Thoracic aorta (tissue), 2 donors: ENCODE measurements around the gene CTLA4. TPM values are rescaled to one million over a fixed set of nuclear protein-coding genes. Genes with fewer than 3 reads are reported as not detected.

ENCODE experiments used
- ATAC-seq: fragments of 150-250 bp; one replicate; pipeline ENCODE4 v1.8.0; 2017; ENCODE audit warnings: low read depth; ENCODE audit not compliant: insufficient number of reproducible peaks, low FRiP score
- DNase-seq: peaks from one replicate; pipeline ENCODE4 v3.0.0-alpha.2; 2020; ENCODE audit warnings: low spot score
- H3K27ac ChIP-seq, 2 donors: fragments of 200-600 bp; sonication (generic); 1 replicate in 1 of 2; 2 replicates in 1 of 2; pipeline ENCODE4 v1.5.1; 2016; ENCODE audit warnings: mild to moderate bottlenecking in 2 of 2, moderate library complexity in 2 of 2
- H3K27me3 ChIP-seq: fragments of 200-600 bp; sonication (generic); replicated peaks from 2 replicates; pipeline ENCODE4 v1.6.0; 2016; ENCODE audit warnings: mild to moderate bottlenecking; ENCODE audit not compliant: insufficient read depth
- H3K36me3 ChIP-seq: fragments of 200-600 bp; sonication (generic); one replicate; pipeline ENCODE4 v1.5.1; 2016
- H3K4me1 ChIP-seq, 2 donors: fragments of 200-600 bp; sonication (generic); 1 replicate in 1 of 2; 2 replicates in 1 of 2; pipeline versions ENCODE4 v1.5.1 to v1.6.0; 2016; ENCODE audit warnings: low read depth in 2 of 2, mild to moderate bottlenecking in 1 of 2; ENCODE audit not compliant: control insufficient read depth in 1 of 2
- H3K4me3 ChIP-seq: fragments of 200-600 bp; sonication (generic); 2 replicates; pipeline ENCODE4 v1.5.1; 2016; ENCODE audit warnings: mild to moderate bottlenecking
- H3K9me3 ChIP-seq: fragments of 200-600 bp; sonication (generic); 2 replicates; pipeline ENCODE4 v1.5.1; 2016
- total RNA-seq, 2 donors: library from RNA; depleted of rRNA; stranded (reverse); fragments of >200 nt; gene quantifications; one replicate each; pipeline versions ENCODE4 v1.1.0 to v1.2.3, GENCODE V29; 2016
- TF ChIP-seq, protein P1 (sequence below): fragments of 200-600 bp; sonication (generic); IDR thresholded peaks from one replicate; pipeline ENCODE4 v1.5.1; 2019; ENCODE audit warnings: antibody characterized with exemption

Gene CTLA4
- total RNA-seq, 2 donors from 2014 or later: 1.4 TPM; not detected in 1

DNA sequence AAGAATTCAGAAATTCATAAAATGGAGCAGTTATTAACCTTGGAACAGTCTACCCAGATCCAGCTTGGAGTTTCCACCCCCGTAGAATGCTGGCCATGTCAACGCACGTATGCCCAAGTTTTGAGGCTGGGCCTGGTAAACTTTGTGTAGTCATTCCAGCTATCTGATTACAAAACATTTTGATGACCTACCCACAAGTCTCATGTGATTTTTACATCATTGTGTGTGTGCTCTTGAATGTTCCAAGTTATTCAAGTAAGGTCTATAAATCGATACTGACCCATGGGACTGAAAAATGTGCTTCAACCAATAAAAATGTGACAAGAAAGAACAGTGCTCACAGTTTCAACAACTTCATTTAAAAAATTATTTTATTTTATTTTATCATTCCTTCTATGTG is 36.5 kb downstream of the CTLA4 start:
- ATAC-seq: no peak

DNA sequence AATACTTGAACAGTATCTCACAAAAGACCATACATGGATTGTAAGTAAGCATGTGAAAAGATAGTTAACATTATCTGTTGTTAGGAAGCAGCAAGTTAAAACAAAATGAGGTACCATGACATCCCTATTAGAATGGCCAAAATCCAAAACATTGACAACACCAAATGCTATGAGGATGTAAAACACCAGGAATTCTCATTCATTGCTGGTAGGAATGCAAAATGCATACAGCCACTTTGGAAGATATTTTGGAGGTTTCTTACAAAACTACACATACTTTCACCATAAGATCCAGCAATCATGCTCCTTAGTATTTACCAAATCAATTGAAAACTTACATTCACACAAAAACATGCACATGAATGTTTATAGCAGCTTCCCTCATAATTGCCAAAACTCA is 38.1 kb downstream of the CTLA4 start:
- no peak for ATAC-seq
- Histone ChIP-seq H3K9me3 (peaks cover 9% of the 10 kb centered on the region), H3K27me3 (no peaks in the 10 kb centered on the region)

More for the DNA sequence above, 36.5 kb downstream of the CTLA4 start:
- no peak for DNase-seq
- no peak overlapping the region for H3K4me3 ChIP-seq
- no peaks in the 10 kb centered on the region for H3K27me3 ChIP-seq
- H3K9me3 ChIP-seq: peaks cover 9% of the 10 kb centered on the region
- no peak overlapping the region for H3K27ac ChIP-seq
- TF ChIP-seq, protein P1, sequence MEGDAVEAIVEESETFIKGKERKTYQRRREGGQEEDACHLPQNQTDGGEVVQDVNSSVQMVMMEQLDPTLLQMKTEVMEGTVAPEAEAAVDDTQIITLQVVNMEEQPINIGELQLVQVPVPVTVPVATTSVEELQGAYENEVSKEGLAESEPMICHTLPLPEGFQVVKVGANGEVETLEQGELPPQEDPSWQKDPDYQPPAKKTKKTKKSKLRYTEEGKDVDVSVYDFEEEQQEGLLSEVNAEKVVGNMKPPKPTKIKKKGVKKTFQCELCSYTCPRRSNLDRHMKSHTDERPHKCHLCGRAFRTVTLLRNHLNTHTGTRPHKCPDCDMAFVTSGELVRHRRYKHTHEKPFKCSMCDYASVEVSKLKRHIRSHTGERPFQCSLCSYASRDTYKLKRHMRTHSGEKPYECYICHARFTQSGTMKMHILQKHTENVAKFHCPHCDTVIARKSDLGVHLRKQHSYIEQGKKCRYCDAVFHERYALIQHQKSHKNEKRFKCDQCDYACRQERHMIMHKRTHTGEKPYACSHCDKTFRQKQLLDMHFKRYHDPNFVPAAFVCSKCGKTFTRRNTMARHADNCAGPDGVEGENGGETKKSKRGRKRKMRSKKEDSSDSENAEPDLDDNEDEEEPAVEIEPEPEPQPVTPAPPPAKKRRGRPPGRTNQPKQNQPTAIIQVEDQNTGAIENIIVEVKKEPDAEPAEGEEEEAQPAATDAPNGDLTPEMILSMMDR: no peak
- no peaks in the 10 kb centered on the region for H3K36me3 ChIP-seq
- peaks cover 5 to 20% of the 10 kb centered on the region in 2 donors for H3K4me1 ChIP-seq

DNA sequence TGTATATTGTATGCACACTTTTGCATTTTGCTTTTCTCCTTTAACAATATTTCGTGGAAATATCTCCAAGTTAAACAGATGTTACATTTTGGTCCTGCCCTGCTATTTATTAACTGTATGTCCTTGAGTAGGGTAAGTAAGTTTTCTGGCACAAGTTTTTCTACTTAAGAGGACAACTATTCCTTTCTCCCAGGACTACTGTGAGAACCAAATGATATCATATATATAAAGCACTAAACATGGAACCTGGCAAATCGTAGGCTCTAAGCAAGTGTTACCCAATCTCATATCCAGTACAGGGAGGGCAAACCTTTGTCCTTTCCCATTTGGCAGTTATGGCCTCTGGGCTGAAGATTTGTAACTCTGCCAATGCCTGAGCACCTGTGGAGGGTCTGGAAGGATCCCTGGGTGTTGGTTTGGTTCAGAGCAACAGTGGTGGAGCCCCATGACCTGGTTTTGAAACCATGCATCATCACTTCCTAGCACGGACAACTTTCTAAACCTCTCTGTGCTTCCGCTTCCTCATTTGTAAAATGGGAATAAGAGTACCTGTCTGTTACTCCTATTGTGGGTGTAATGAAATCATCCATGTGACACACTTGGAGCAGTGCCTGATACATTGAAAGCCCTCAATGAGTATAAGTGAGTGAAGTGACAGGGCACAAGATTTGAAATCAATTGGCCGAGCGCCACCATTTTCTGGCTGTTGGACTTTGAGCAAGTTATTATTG is 40.7 kb downstream of the CTLA4 start:
- Histone ChIP-seq H3K4me1 (peaks cover 7 to 16% of the 10 kb centered on the region in 2 donors), H3K4me3 (no peak overlapping the region), H3K9me3 (no peaks in the 10 kb centered on the region), H3K27me3 (no peaks in the 10 kb centered on the region), H3K36me3 (no peaks in the 10 kb centered on the region), H3K27ac (peak overlapping the region in 1 of 2 donors; percentile 42)
- no peak for ATAC-seq
- DNase-seq: no peak
- TF ChIP-seq, protein P1: no peak

More for the DNA sequence above, 38.1 kb downstream of the CTLA4 start:
- no peak for DNase-seq
- Histone ChIP-seq H3K4me3 (no peak overlapping the region), H3K4me1 (peaks cover 7 to 18% of the 10 kb centered on the region in 2 donors), H3K27ac (no peak overlapping the region), H3K36me3 (no peaks in the 10 kb centered on the region)
- TF ChIP-seq, protein P1: no peak

DNA sequence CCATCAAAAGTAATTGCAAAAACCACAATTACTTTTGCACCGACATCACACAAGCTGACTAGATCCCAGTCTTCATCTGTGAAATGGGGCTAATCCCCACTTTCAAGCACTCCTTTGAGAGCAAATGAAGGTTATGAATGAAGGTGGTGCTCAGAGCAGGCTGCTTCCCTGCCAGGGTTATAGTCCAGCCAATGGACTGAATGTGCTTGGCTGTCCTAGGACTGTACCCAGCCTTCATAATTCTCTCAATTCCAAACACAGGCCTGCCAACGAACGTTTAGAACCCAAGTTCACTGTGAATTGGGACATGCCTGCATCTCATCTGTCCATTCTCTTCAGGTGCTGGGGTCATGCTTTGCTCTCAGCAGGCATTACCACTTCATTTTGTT is 41.2 kb downstream of the CTLA4 start:
- no peak for DNase-seq
- H3K9me3 ChIP-seq: no peaks in the 10 kb centered on the region
- no peaks in the 10 kb centered on the region for H3K27me3 ChIP-seq
- H3K36me3 ChIP-seq: no peaks in the 10 kb centered on the region
- peak overlapping the region; percentile 42 to 51 for H3K27ac ChIP-seq
- TF ChIP-seq, protein P1: no peak
- no peak for ATAC-seq
- peak overlapping the region; percentile 61 for H3K4me3 ChIP-seq
- peaks cover 7 to 16% of the 10 kb centered on the region in 2 donors for H3K4me1 ChIP-seq

DNA sequence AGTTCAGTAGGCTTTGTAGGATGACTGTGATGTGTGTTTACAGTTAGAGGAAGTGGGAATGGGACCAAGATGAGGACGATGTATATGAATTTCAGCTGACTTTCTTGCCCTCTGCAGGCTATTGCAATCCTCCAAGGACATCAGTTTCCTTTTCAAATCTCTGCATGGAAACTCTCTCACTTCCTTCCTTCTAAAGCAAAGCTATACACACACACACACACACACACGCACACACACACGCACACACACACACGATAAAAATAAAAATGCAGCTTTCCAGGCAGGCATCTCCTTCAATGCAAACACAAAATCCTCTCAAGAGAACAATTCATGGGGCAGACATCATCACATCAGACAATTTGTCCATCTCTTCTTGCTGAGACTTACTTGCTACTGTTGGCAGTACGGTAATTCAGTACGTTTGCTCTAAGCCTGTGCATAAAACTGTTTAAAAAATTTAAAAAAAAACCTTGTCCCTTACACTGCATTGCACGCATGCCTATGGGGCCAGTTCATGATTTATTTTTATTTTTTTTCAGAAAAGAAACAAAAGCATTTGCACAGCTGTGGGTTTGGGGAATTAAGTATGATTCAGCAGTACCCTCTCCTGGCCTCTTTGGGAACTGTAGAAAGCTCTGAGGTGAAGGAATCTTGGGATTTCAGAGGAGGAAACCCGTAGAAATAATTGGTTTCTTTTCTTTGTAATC is 41.8 kb downstream of the CTLA4 start:
- TF ChIP-seq, protein P1: peak; percentile 81
- DNase-seq (no peak), ATAC-seq (peak; percentile 91)
- Histone ChIP-seq H3K36me3 (no peaks in the 10 kb centered on the region), H3K27me3 (no peaks in the 10 kb centered on the region), H3K4me3 (peak overlapping the region; percentile 61), H3K4me1 (peaks cover 7 to 16% of the 10 kb centered on the region in 2 donors), H3K9me3 (no peaks in the 10 kb centered on the region), H3K27ac (peak overlapping the region; percentile 42 to 51)
